Measurements from ENCODE around the gene SELENOP. TPM values are rescaled to one million over a fixed set of nuclear protein-coding genes. Genes with fewer than 3 reads are reported as not detected.

Gene SELENOP
- total RNA-seq, 4 donors from 2014 or later: 323 to 965 (median 866) TPM

- Histone ChIP-seq H3K4me1 (no peaks in the 10 kb centered on the region), H3K36me3 (peaks cover 0 to 6% (median 0%) of the 10 kb centered on the region in 3 donors), H3K27ac (no peak overlapping the region), H3K4me3 (no peak overlapping the region), H3K9me3 (peaks cover 0 to 26% (median 6%) of the 10 kb centered on the region in 4 donors), H3K27me3 (no peaks in the 10 kb centered on the region)
- TF ChIP-seq, protein P1, sequence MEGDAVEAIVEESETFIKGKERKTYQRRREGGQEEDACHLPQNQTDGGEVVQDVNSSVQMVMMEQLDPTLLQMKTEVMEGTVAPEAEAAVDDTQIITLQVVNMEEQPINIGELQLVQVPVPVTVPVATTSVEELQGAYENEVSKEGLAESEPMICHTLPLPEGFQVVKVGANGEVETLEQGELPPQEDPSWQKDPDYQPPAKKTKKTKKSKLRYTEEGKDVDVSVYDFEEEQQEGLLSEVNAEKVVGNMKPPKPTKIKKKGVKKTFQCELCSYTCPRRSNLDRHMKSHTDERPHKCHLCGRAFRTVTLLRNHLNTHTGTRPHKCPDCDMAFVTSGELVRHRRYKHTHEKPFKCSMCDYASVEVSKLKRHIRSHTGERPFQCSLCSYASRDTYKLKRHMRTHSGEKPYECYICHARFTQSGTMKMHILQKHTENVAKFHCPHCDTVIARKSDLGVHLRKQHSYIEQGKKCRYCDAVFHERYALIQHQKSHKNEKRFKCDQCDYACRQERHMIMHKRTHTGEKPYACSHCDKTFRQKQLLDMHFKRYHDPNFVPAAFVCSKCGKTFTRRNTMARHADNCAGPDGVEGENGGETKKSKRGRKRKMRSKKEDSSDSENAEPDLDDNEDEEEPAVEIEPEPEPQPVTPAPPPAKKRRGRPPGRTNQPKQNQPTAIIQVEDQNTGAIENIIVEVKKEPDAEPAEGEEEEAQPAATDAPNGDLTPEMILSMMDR (IDR thresholded peaks at IDR 0.05): no peak
- no peak for TF ChIP-seq EP300 (IDR thresholded peaks at IDR 0.05)
- 90 to 100% methylated on average over 1 of the region's 1 CpG for WGBS, 2 donors
- DNase-seq (ENCODE audit: low spot score in 2 of 2): no peak
Observed at GRCh38 chr5:42784132-42784531, 27.6 kb downstream of the SELENOP start.

DNA sequence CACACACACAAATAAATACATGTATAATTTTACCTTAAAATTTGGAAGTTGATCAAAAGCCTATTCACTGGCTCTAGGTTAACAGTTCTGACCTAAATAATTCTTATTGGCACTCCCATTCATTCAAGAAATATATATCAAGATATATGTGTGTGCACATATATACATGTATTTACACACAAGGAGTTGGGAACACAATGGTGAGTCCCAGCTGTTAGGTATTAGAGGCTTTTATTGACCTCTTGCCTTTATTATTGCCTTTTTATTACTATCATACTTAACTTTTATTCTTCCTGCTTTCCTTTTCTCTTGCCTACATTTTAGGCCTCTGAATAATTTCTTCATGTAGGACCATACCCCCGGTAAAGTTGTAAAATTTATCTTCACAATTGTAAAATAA lies 30.1 kb downstream of the SELENOP start:
- Histone ChIP-seq H3K9me3 (peaks cover 0 to 11% (median 5%) of the 10 kb centered on the region in 4 donors), H3K27me3 (no peaks in the 10 kb centered on the region), H3K4me1 (no peaks in the 10 kb centered on the region), H3K27ac (no peak overlapping the region), H3K36me3 (no peaks in the 10 kb centered on the region), H3K4me3 (no peak overlapping the region)
- DNase-seq (ENCODE audit: low spot score in 2 of 2): no peak
- WGBS, 2 donors: 77 to 83% methylated on average over 1 of the region's 1 CpG
- no peak for TF ChIP-seq POLR2A (IDR thresholded peaks at IDR 0.05)
- no peak for TF ChIP-seq EP300 (IDR thresholded peaks at IDR 0.05)
- TF ChIP-seq, protein P1 (IDR thresholded peaks at IDR 0.05): no peak

DNA sequence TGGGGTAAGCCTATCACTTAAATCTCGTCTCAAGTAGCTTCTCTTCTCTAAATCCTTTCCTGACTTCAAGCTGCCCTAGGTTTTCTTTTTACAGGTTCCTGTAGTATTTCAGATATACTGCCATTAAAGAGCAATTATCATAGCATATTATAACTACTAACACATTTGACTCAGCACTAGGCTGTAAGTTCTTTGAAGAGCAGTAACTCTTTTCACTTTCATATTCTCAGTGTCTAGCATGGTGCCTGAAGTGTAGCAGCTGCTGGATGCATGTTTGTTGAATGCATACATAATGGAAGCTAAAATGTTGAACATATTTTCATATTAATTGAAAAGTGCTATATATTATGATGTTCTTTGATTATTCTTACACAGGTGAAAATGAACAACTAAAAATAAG lies 32.6 kb downstream of the SELENOP start:
- Histone ChIP-seq H3K9me3 (no peaks in the 10 kb centered on the region), H3K4me1 (no peaks in the 10 kb centered on the region), H3K27ac (no peak overlapping the region), H3K36me3 (no peaks in the 10 kb centered on the region), H3K4me3 (no peak overlapping the region), H3K27me3 (no peaks in the 10 kb centered on the region)
- TF ChIP-seq, protein P1 (IDR thresholded peaks at IDR 0.05): no peak
- no peak for TF ChIP-seq POLR2A (IDR thresholded peaks at IDR 0.05)
- TF ChIP-seq EP300 (IDR thresholded peaks at IDR 0.05): no peak
- WGBS, 2 donors: 85 to 87% methylated on average over 1 of the region's 1 CpG
- DNase-seq (ENCODE audit: low spot score in 2 of 2): no peak

DNA sequence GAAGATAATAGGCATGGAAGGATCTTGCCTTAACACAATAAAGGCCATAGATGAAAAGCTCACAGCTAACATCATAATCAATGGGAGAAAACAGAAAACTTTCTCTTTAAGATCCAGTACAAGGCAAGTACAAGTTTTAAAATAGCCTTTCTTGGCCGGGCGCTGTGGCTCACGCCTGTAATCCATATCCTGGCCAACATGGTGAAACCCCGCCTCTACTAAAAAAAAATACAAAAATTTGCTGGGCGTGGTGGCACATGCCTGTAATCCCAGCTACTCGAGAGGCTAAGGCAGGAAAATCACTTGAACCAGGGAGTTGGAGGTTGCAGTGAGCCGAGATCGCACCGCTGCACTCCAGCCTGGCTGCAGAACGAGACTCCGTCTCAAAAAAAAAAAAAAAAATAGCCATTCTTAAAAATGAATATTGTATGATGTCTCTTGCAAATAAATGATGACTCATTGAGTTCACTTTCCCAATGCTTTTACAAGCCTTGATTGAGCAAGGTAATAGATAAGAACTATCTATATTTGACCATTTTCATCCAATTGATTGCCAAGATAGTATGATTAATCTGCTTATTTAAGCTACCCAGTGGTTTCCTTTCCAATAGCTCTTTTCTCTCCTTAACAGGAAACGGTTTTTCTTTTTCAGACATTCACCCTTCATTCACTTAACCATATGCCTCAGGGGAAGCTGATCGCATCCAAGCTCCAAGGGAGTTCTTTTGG lies 39.3 kb downstream of the SELENOP start:
- TF ChIP-seq POLR2A (IDR thresholded peaks at IDR 0.05) (no peak), EP300 (IDR thresholded peaks at IDR 0.05) (no peak)
- TF ChIP-seq, protein P1 (IDR thresholded peaks at IDR 0.05): no peak
- peak in 1 of 2 donors; percentile 5 for DNase-seq (ENCODE audit: low spot score in 2 of 2)
- H3K27ac ChIP-seq: peak overlapping the region in 1 of 4 donors; percentile 37
- WGBS, 2 donors: 58 to 64% methylated on average over 13 of the region's 13 CpGs
- H3K9me3 ChIP-seq: no peaks in the 10 kb centered on the region
- H3K27me3 ChIP-seq: no peaks in the 10 kb centered on the region
- H3K4me1 ChIP-seq: peaks cover 0 to 3% (median 0%) of the 10 kb centered on the region in 4 donors
- no peak overlapping the region for H3K4me3 ChIP-seq
- no peaks in the 10 kb centered on the region for H3K36me3 ChIP-seq

DNA sequence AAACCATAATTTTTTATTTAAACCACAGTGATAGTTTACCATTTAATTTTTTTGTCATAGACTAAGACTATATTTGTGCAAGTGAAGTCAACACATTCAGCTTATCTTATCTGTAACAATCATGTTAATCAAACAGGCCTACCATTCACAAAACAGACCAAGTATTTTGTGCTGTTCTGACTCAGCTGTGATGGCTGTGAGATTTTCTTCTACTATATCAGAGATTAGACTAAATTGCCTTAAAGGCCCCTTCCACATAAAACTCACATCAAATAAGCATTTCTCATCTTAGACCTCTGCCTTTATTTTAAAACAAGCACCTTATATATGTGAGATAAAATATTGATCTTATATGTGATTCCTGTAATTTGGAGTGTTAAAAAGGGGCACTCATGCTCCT lies 41.7 kb downstream of the SELENOP start:
- H3K4me3 ChIP-seq: no peak overlapping the region
- DNase-seq (ENCODE audit: low spot score in 2 of 2): no peak
- peaks cover 0 to 5% (median 0%) of the 10 kb centered on the region in 4 donors for H3K4me1 ChIP-seq
- TF ChIP-seq, protein P1 (IDR thresholded peaks at IDR 0.05): no peak
- TF ChIP-seq POLR2A (IDR thresholded peaks at IDR 0.05): no peak
- TF ChIP-seq EP300 (IDR thresholded peaks at IDR 0.05): no peak
- no peaks in the 10 kb centered on the region for H3K27me3 ChIP-seq
- H3K9me3 ChIP-seq: no peaks in the 10 kb centered on the region
- H3K27ac ChIP-seq: no peak overlapping the region
- no peaks in the 10 kb centered on the region for H3K36me3 ChIP-seq

All from tibial nerve (tissue), 4 donors.